Lung (tissue), 12 donors: ENCODE results near the gene LUZP1. TPM values are rescaled to one million over a fixed set of nuclear protein-coding genes. Genes with fewer than 3 reads are reported as not detected.

Source experiments
- ATAC-seq: fragments of 200-7000 bp; cut with Tn5 transposase; one replicate; pipeline ENCODE4 v1.9.1; 2020; ENCODE audit warnings: moderate number of reproducible peaks; ENCODE audit not compliant: insufficient read depth, low FRiP score
- DNase-seq, 3 donors: peaks; one replicate each; pipeline ENCODE4 v3.0.0-alpha.2; 2013 to 2017
- H3K27ac ChIP-seq, 2 donors: one replicate each; pipeline ENCODE4 v1.5.1; 2013; ENCODE audit warnings: mild to moderate bottlenecking in 2 of 2, moderate library complexity in 2 of 2, control low read depth in 1 of 2, inconsistent platforms in 1 of 2, low read depth in 1 of 2, low read length in 1 of 2
- H3K27me3 ChIP-seq, 3 donors: one replicate each; pipeline ENCODE4 v1.5.1; 2013; ENCODE audit warnings: low read length in 2 of 3; ENCODE audit not compliant: control insufficient read depth in 3 of 3, insufficient read depth in 3 of 3
- H3K36me3 ChIP-seq, 4 donors: one replicate each; pipeline ENCODE4 v1.5.1; 2013; ENCODE audit warnings: low read length in 4 of 4, mild to moderate bottlenecking in 1 of 4, moderate library complexity in 1 of 4; ENCODE audit not compliant: control insufficient read depth in 4 of 4, insufficient read depth in 4 of 4
- H3K4me1 ChIP-seq, 5 donors: one replicate each; pipeline ENCODE4 v1.5.1; 2013; ENCODE audit warnings: low read length in 5 of 5, mild to moderate bottlenecking in 2 of 5, moderate library complexity in 1 of 5; ENCODE audit not compliant: control insufficient read depth in 5 of 5, insufficient read depth in 5 of 5
- H3K4me3 ChIP-seq: one replicate; pipeline ENCODE4 v1.5.1; 2013; ENCODE audit warnings: mild to moderate bottlenecking, control low read depth, moderate library complexity
- H3K9ac ChIP-seq, 2 donors: one replicate each; pipeline ENCODE4 v1.5.1; 2013; ENCODE audit warnings: low read length in 2 of 2, control low read depth in 1 of 2; ENCODE audit not compliant: insufficient read depth in 1 of 2
- H3K9me3 ChIP-seq, 4 donors: one replicate each; pipeline ENCODE4 v1.5.1; 2013; ENCODE audit warnings: low read length in 3 of 4, mild to moderate bottlenecking in 1 of 4, moderate library complexity in 1 of 4; ENCODE audit not compliant: control insufficient read depth in 4 of 4, insufficient read depth in 3 of 4
- CTCF ChIP-seq: IDR thresholded peaks from 2 replicates; pipeline ENCODE4 v1.5.1; 2012; ENCODE audit warnings: mild to moderate bottlenecking; ENCODE audit errors: control extremely low read depth, extremely low read depth
- WGBS, 2 donors: extraction: QIAGEN DNeasy Blood & Tissue Kit; methylation state at CpG; one replicate each; pipeline ENCODE4 v1.1.7; 2013; 5-methylcytosine and 5-hydroxymethylcytosine counted together
- polyA plus RNA-seq, 2 donors: library from polyadenylated mRNA; stranded (reverse); fragments of 200-250 nt; gene quantifications; one replicate each; pipeline ENCODE4 v1.2.1, GENCODE V29; 2013
- total RNA-seq, 2 donors: library from RNA; depleted of rRNA in 1 of 2; stranded (reverse); fragments of >200 nt in 1 of 2; gene quantifications; one replicate each; pipeline ENCODE4 v1.2.1, GENCODE V29; 2014 to 2021
- donor health status: control.
- donor health status: control.
- donor health status: Bipolar disorder and iron deficiency.
- donor health status: healthy.
- donor health status: DM: yes; HTN: yes; CAD: no.

Gene LUZP1
- total and polyA plus RNA-seq, 4 donors = 4.0 to 27.5 (median 17.7) TPM

GRCh38 chr1:23083714-23084480 lies 84.8 kb downstream of the LUZP1 start:
- Histone ChIP-seq H3K4me1 (peaks cover 0 to 3% (median 0%) of the 10 kb centered on the region in 5 donors), H3K4me3 (no peak overlapping the region), H3K9ac (no peak overlapping the region), H3K36me3 (peaks cover 43 to 63% (median 49%) of the 10 kb centered on the region in 4 donors), H3K9me3 (no peaks in the 10 kb centered on the region), H3K27ac (no peak overlapping the region), H3K27me3 (no peaks in the 10 kb centered on the region)
- ATAC-seq (no peak), DNase-seq (peak in 2 of 3 donors; percentile 48 to 69)
- TF ChIP-seq CTCF = no peak
- 62 to 72% methylated on average over 5 of the region's 5 CpGs for WGBS, 2 donors

- WGBS, 2 donors = 93 to 98% methylated on average over 3 of the region's 3 CpGs
- no peak for ATAC-seq
- H3K4me3 ChIP-seq = no peak overlapping the region
- peaks cover 0 to 3% (median 0%) of the 10 kb centered on the region in 5 donors for H3K4me1 ChIP-seq
- H3K9ac ChIP-seq = no peak overlapping the region
- no peak overlapping the region for H3K27ac ChIP-seq
- H3K36me3 ChIP-seq = peaks cover 45 to 60% (median 50%) of the 10 kb centered on the region in 4 donors
- DNase-seq = no peak
- TF ChIP-seq CTCF = no peak
- no peaks in the 10 kb centered on the region for H3K9me3 ChIP-seq
- H3K27me3 ChIP-seq = no peaks in the 10 kb centered on the region
Measured at GRCh38 chr1:23081376-23081775, 87.3 kb downstream of the LUZP1 start.

- WGBS, 2 donors = 88 to 95% methylated on average over 3 of the region's 3 CpGs
- no peak for DNase-seq
- no peak for TF ChIP-seq CTCF
- Histone ChIP-seq H3K9me3 (no peaks in the 10 kb centered on the region), H3K36me3 (peaks cover 45 to 60% (median 48%) of the 10 kb centered on the region in 4 donors), H3K27ac (no peak overlapping the region), H3K9ac (no peak overlapping the region), H3K4me1 (peaks cover 0 to 3% (median 0%) of the 10 kb centered on the region in 5 donors), H3K4me3 (no peak overlapping the region), H3K27me3 (no peaks in the 10 kb centered on the region)
- no peak for ATAC-seq
Measured at GRCh38 chr1:23080885-23081284, 87.8 kb downstream of the LUZP1 start.
